Measurements from ENCODE around the gene VPS8. TPM values are rescaled to one million over a fixed set of nuclear protein-coding genes. Genes with fewer than 3 reads are reported as not detected.

The VPS8 gene, protein sequence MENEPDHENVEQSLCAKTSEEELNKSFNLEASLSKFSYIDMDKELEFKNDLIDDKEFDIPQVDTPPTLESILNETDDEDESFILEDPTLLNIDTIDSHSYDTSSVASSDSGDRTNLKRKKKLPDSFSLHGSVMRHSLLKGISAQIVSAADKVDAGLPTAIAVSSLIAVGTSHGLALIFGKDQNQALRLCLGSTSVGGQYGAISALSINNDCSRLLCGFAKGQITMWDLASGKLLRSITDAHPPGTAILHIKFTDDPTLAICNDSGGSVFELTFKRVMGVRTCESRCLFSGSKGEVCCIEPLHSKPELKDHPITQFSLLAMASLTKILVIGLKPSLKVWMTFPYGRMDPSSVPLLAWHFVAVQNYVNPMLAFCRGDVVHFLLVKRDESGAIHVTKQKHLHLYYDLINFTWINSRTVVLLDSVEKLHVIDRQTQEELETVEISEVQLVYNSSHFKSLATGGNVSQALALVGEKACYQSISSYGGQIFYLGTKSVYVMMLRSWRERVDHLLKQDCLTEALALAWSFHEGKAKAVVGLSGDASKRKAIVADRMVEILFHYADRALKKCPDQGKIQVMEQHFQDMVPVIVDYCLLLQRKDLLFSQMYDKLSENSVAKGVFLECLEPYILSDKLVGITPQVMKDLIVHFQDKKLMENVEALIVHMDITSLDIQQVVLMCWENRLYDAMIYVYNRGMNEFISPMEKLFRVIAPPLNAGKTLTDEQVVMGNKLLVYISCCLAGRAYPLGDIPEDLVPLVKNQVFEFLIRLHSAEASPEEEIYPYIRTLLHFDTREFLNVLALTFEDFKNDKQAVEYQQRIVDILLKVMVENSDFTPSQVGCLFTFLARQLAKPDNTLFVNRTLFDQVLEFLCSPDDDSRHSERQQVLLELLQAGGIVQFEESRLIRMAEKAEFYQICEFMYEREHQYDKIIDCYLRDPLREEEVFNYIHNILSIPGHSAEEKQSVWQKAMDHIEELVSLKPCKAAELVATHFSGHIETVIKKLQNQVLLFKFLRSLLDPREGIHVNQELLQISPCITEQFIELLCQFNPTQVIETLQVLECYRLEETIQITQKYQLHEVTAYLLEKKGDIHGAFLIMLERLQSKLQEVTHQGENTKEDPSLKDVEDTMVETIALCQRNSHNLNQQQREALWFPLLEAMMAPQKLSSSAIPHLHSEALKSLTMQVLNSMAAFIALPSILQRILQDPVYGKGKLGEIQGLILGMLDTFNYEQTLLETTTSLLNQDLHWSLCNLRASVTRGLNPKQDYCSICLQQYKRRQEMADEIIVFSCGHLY (N-terminal part only)
- 10 to 100 TPM; 65.1 to 69.0 TPM for total RNA-seq
- long read RNA-seq, full-length matches to known transcripts: 8 of 17 reads
- long read RNA-seq, partial matches to known transcripts: 3 of 17 reads
- long read RNA-seq, other reads (novel, unspliced or antisense): 6 of 17 reads

DNA sequence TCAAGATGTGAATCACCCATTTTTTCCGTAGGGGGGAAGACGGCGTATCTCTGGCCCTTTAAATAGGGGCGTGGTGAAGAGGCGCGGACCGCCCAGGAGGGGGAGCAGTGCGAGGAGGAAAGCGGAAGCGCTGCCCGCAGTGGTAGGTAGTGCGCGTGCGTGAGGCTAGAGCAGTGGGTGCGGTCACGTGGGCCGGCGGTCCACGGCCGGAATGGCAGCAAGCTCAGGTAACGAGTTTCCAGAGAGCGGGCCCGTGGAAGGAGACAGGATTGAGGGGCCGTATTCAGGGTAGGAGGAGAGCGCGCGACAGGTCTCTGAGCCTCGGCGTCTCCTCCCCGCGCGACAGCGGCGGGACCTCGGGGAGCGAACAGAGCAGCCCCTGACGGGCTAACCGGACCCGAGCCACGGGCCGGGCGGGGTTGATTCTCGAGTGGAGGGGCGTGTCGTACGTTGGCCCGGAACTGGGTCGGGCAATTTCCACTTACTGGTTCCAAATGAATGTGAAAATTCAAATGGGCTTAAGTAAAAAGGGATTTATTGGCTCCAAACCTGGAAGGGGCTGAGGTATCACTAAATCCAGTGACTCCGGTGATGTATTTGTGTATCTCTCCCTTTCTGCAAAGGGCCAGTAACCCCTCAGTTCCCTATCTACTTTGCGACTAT lies at the start of gene VPS8:
Gene VPS8 (plus strand): TSS at position 168 of the 663 bp plus-strand sequence. CDS start 12,467 bp downstream, outside the sequence.
- DNase-seq: peak; percentile 95 to 96
- ATAC-seq: peak; percentile 92
- intact Hi-C loops (cut with DNase I, micrococcal nuclease): no loop called here

DNA sequence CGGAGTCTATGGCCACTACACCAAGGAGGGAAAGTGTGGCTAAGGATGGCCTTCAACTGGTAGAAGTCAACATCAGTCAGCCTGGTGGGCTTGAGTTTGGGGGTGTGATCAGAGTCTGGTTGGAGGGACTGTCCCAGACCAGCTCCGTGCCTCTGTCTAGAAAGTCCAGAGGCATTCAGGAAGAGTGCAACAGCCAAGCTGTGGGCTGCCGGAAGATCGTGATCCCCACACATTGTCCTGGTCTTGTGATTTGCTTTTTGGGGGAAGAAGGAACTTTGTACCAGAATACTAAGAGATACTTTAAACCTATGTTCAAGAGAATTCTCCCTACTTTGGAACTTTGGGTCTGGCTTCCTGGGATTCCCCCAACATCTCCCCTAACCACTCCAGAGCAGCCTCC lies 47.8 kb upstream of the VPS8 start:
- ATAC-seq: no peak
- intact Hi-C loops (cut with DNase I, micrococcal nuclease): no loop called here
- peak in 1 of 2 donors; percentile 1 for DNase-seq

DNA sequence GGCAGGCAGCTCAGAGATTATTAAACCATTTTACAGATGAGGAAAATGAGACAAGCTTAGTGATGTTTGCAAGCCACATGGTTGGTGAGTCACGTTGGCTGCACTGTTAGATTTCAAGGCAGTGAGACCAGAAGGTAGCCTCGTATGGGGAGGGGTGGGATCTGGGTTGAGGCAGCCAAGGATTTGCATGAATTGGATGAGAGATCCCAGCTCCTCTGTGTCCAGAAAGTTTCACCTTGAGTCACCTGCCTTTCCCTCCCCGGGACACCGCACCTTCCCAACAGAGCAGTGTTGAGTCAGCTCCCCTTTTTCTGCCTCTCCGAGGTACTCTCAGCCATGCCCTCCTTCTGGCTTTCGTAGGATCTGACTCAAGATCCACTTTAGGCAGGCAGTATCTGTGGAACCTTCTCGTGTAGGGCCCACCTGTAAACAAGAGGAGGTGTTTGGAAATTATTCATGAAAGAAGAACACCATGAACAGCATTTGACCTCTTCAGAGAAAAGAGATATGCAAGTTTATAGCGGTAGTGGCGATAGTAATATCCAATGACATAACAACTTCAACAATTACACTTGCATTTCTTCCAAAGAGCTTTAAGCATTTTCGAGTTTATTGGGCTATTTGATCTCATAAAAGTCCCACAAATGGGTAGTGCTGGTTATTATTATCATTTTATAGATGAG lies 46.8 kb upstream of the VPS8 start:
- intact Hi-C loops (cut with DNase I, micrococcal nuclease): no loop called here
- ATAC-seq (peak; percentile 62), DNase-seq (no peak)

DNA sequence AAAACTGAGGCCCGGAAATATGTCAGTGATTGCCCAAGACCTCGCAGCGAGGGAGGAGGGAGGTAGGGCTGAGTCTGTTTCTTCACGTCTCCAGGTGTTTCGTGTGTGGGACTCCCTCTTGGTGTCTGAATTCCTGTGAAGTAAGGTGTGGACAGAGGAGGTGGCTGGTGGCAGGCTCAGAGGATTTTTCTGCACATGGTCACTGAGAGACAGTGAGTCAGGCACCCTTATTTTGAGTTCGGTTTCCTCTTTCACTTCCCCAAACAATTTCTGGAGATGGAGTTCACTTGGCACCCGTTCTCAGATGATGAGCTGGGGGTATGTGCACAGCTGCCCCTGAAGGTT lies 46.3 kb upstream of the VPS8 start:
- intact Hi-C loops (cut with DNase I, micrococcal nuclease): no loop called here
- DNase-seq: peak in 1 of 2 donors; percentile 9
- peak; percentile 72 for ATAC-seq

DNA sequence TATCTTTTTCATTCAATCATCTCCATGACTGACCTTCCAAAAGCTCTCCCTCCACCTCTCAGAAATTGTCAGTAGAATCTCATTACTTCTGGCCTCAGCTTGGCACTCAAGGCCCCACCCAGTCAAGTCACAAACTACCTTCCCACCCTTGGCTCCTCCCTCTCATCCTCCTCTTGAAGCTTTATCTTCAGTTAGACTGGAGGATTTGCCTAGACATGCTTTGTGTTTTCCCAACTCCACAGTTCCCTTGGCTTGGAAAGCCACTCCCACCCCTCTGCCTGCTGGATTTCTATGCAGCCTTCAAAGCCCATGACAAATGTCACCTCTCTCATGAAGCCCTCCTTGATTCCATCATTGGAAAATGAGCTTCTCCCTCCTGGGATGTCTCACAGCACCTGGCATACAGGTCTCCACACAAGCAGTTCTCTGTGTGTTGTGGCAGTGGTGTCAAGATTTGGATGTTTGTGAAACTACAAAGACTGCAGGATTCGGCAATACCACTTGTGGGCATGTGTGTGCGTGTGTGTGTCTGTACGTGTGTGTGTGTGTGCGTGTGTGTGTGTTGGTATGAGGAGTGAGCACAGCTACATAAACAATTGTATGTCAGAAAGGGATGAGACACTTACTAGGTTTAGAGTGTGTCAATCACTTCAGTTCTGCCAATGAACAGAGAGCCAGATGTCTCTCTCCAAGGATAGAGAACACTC lies 45.3 kb upstream of the VPS8 start:
- peak in 1 of 2 donors; percentile 8 for DNase-seq
- intact Hi-C loops (cut with DNase I, micrococcal nuclease): no loop called here
- peak; percentile 33 for ATAC-seq

DNA sequence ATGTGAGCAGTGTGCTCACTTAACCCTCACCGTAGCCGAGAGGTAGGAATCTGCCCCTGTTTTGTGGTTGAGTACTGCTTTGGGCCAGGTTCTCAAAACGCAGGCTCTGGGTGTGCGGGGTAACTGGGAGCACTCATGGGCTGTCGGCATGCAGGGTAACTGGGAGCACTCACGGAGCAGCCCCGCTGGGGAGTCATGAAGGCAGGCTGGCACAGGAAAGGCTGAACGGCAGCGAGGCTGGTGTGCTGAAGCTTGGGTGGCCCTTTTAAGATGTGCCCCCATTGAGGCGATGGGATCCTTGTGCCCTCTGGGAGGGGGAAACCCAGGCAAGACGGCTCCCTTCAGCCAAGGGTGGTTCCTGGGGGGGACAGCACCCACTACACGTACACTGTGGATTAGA lies 44.6 kb upstream of the VPS8 start:
- intact Hi-C loops (cut with DNase I, micrococcal nuclease): no loop called here
- DNase-seq (peak in 1 of 2 donors; percentile 1), ATAC-seq (no peak)

DNA sequence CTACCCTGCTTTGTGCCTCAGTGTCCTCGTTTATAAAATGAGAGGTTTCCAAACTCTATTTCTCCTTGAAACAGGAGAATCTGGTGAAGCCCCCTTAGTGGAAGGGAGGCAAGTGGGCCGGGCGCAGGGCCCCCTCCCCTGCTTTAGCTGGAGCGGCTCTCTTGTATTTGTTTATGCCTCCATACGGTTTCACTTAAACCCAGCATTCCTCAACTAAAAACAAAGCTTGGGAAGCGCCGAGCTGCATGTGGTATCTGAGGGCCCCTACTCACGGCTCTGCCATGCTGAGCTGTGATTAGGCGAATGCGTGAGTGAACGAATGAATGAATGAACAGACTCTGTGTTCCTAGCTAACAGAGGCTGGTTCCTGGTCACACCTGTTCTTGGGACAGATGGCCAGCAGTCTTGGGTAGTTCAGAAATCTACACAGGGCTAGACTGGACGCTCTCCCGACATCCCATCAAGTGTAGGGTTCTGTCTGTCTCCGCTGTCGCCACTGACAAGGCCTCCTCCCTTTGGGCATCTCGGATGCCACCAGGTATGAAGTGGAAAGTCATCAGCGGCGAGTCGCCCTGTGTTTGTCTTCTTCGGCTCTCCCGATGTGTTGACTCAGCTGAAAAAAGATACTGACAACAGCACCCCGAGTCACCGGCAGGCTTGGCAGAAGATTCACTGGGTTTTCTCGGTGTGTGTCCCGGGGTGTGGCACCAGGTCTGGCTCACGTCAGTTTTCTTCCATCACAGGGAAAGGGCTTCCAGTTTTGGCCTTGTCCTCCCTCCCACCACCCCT lies 42.4 kb upstream of the VPS8 start:
- ATAC-seq (no peak), DNase-seq (peak in 1 of 2 donors; percentile 0)
- intact Hi-C loops (cut with DNase I, micrococcal nuclease): no loop called here

DNA sequence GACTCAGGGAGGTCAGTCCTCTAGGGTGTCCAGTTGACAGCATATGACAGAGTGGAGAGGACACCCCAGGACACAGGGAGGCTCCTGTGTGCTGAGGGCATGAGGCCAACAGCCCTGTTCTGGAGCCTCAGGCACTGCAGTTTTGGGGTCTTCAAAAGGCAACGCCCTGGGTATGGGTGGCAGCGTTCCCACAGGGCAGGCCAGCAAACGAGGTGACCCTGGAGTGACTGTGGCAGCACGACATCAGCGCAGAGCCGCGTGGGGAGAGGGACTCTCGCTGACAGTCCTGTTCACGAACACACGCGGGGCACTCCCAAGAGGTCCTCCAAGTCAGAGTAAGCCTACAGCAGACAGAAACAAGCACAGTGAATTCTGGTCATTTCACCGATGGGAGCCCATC lies 41.4 kb upstream of the VPS8 start:
- ATAC-seq (no peak), DNase-seq (no peak)
- intact Hi-C loops (cut with DNase I, micrococcal nuclease): no loop called here

DNA sequence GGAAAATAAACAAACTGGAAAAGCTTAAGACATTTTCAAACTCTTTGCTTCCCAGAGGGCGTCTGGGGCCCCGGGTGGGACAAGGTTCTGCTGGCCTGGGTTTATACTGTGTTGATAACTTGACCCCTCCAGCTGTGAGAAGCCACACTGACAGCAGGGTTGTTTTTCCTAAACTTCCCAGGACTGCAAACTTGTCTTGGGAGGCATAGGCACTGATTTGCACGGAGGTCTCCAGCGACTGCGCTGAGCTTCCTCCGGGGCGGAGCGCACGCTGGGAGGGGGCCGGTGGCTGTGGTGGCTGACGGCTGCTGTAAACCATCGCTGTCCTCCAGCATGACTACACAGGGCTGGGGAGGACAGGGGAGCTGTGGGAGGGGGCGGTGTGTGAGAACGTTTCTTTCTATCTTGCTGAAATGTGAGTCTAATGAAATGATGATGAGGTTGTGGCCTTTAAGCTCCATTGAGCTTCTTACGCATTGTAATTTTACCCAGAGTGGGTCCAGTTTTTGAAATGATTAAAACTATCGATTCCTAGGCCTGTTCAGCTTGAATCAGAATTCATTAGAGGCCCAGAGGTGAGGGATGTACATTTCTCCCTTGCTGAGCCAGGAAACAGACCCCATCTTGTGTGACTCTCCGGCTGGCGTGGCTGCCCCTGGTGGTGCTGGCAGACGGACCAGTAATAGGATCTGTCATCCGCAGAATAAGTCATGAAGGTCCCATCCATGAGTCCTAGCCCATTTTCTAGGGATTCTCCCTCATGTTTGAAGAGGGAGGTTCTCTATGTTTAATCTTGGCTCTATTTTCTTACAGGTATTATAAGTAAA lies 40.5 kb upstream of the VPS8 start:
- DNase-seq (no peak), ATAC-seq (no peak)
- intact Hi-C loops (cut with DNase I, micrococcal nuclease): no loop called here

DNA sequence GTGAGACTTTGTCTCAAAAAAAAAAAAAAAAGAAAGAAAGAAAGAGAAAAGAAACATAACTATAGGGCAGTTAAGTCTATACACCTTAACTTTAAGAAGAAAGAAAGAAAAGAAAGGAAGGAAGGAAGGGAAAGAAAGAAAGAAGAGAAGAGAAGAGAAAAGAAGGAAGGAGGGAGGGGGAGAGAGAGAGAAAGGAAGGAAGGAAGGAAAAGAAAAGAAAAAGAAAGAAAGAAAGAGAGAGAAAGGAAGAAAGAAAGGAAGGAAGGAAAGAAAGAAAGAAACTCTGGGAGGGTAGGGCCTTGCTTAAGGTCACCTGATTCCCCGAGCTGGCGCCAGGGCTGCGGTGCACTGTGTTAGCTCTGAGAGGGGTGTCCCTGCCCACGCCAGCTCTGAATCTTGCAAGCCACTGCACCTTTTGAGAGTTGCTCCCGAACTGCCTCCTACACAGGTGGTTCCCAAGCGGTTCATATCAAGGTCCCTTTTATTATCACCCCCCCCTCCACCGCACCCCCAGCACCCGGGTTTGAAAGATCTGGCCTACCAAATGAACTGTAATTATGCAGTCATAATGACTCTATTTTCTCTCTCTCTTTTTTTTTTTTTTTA lies 39.2 kb upstream of the VPS8 start:
- no peak for ATAC-seq
- intact Hi-C loops (cut with DNase I, micrococcal nuclease): no loop called here

DNA sequence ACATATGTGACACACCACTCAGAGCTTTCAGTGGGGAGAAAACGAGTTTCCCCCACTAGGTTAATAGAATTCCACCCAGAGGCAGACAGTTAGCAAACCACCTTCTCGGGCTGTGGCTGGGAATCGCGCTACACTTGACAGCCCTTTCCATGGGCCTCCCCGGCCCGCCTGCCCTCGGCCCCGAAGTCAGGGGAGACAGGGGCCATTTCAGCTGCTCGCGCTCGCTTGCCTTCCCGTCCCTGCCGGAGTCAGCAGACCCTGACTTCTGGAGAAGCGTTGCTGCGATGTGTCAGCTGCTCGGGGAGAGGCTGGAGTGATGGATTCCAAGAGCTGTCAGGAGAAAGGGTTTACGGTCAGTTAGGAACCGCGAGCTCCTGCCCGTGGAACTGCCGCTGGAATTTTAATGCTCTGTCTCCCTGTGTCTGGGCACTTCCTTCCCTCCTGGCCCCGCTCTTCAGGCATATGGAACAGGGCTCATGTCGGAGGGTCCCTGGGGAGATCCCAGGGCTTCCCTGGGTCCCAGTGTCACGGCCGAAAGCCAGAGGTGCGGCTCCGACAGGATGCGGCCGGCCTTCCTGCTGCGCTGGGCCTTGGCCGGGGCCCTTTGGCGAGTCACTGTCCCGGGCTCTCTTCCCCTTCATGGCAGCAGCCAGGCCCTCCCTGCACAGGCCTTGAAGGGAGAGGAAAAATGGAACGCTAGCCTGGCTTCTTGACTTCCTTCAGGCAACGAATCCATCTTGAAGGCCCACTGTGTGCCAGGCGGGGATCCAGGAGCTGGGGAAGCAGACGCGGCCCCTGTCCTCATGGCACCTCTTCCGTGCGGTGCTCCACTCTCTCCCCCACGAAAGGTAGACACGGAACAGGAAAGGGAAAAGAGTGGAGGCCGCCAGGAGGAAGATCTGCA lies 38.4 kb upstream of the VPS8 start:
- no peak for DNase-seq
- no peak for ATAC-seq
- intact Hi-C loops (cut with DNase I, micrococcal nuclease): no loop called here

More for the DNA sequence above, 39.2 kb upstream of the VPS8 start:
- no peak for DNase-seq

DNA sequence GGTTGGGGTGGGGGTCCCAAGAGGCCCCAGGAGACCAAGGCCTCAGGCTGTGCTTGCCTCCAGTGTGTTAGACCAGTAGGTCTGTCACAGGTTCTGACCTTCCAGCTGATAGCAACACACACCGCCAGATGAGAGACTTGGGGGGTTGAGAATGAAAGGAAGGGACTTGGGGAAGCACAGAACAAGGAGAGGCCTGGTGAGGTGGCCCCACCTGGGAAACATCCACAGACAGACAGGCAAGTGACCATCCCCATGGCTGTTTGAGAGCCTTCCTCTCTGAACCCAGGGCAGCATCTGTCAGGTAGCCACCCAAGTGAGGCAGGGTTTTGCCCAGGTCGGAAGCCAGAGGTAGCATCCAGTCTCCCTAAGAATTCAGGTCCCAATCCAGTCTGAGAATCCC lies 35.0 kb upstream of the VPS8 start:
- ATAC-seq (no peak), DNase-seq (no peak)
- intact Hi-C loops (cut with DNase I, micrococcal nuclease): no loop called here

DNA sequence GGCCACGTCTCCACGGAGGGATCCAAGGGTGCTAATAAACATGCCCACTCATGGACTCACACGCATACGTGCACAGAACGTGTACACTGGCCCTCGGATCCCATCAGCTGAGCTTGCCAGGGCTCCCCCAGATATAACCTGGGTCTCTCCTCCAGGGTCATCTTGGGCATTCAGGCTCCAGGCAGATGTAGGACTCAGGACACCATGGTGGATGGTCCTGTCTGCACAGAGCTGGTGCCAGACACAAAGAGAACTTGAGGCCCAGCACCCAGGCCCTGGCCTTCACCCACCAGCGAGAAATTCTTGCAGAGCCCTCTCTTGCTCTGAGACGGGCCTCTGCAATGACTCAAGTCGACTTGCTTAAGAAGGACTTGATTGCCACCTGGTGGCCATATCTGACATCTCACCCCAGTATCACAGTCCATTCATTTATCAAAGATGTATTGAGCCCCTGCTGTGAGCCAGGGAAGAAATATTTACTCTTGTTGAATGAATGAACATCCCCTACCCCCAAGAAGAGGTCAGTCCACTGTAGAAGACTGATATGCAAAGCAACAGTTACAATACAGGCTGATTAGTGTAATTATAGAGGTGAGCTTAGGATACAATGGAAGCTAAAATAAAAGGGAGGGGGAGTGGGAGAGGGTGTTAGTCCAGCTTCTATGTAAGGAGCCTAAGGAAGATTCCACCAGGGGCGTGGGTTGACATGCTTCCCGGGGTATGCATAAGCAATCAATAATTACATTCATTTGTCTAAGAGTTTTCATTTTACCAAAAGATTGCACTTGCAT lies 34.2 kb upstream of the VPS8 start:
- intact Hi-C loops (cut with DNase I, micrococcal nuclease): no loop called here
- peak; percentile 93 for ATAC-seq
- DNase-seq: peak; percentile 89 to 93
